ENCODE results near the gene MGAT3.

GRCh38 chr22:39414886-39415285, 41.9 kb upstream of the MGAT3 start:
- TF ChIP-seq YY1 (IDR thresholded peaks at IDR 0.05; ENCODE audit: insufficient read depth, insufficient read length), result no peak
- TF ChIP-seq ZNF274 (IDR thresholded peaks at IDR 0.05; ENCODE audit: low read depth, low read length), result no peak
- no peak for TF ChIP-seq SUZ12 (IDR thresholded peaks at IDR 0.05; ENCODE audit: extremely low read depth, insufficient read depth, insufficient read length)

Data from NT2/D1 (cell line).